RPMI7951 (cell line): ENCODE measurements around the gene FERMT3. TPM values are rescaled to one million over a fixed set of nuclear protein-coding genes. Genes with fewer than 3 reads are reported as not detected.

Experiments
- DNase-seq: peaks from one replicate; pipeline ENCODE4 v3.0.0-alpha.2; 2012; ENCODE audit warnings: low read depth
- total RNA-seq: library from RNA; depleted of rRNA; stranded (reverse); fragments of >200 nt; shearing (Covaris generic); gene quantifications from 2 replicates; pipeline ENCODE4 v1.2.3, GENCODE V29; 2014

Gene FERMT3
- total RNA-seq, 1 experiment from 2014 or later = 29.1 TPM

DNA sequence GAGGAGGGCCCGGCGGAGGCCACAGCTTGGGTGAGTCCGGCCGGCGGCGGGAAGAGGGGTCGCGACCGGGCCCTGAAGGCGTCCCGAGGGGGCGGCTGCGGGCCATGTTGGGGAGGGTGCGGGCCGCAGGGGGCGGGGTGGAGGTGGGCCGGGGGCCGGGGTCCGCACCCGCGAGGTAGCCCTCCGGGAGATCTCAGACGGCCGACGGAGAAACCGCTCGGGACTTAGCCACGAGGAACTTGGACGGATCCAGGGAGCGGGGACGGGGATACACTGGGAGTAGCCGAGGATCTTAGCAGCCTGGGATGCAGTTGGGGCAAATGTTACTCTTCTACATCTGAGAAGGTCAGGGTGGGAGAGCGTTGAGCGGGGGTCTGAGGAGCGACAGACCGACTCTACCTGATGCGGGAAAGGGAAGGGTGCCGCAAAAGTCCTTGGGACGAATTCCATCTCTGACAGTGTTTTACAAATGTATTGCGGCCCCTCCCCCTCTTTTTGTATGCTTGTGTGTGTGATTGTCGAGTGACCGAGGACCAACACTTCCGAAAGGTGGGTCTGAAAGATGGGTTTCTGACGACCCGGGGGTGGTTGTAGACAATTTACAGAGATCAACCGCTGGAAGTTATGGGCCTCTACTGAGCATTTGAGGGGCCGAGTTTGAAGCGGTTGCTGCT lies 19.9 kb upstream of the FERMT3 start:
- peak; percentile 26 for DNase-seq

DNA sequence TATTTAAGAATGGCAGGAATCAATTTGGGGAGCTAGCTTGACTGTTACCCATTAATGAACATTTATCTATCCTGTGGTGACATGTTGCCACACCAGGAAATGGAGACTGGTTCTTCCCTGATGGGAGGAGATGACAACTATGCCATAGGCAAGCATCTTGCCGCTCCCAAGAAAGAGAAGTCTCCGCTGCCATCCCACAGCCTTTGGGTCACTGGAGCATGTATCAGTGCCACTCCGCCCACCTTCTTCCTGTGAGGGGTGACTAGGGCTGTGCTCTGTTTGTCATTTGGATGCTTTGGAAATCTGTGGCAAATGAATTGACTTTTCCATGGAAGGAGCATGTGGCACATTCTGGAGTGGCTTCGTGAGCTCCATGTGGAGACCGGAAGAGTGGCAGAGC lies 14.1 kb upstream of the FERMT3 start:
- no peak for DNase-seq

GRCh38 chr11:64196626-64197025 lies 9.9 kb upstream of the FERMT3 start:
- DNase-seq = no peak

DNA sequence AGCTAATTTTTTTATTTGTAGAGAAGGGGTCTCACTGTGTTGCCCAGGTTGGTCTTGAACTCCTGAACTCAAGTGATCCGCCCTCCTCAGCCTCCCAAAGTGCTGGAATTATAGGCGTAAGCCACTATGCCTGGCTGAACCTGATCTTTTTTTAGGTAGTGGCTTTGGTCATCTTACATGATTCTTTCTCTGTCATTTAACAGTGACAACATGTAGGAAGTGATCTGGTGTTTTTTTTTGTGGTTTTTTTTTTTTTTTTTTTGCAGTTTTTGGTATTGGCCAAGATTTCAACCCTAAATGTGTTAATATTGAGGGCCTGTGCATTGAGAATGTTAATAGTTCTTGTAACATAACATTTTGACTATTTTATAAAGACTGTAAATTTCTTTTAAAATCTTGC lies 8.0 kb upstream of the FERMT3 start:
- no peak for DNase-seq

GRCh38 chr11:64201543-64201942 lies 5.0 kb upstream of the FERMT3 start:
- DNase-seq = no peak

GRCh38 chr11:64202992-64203391 lies 3.5 kb upstream of the FERMT3 start:
- DNase-seq = no peak

GRCh38 chr11:64203421-64204079 lies 3.0 kb upstream of the FERMT3 start:
- no peak for DNase-seq

GRCh38 chr11:64204080-64204440 lies 2.5 kb upstream of the FERMT3 start:
- DNase-seq = no peak

DNA sequence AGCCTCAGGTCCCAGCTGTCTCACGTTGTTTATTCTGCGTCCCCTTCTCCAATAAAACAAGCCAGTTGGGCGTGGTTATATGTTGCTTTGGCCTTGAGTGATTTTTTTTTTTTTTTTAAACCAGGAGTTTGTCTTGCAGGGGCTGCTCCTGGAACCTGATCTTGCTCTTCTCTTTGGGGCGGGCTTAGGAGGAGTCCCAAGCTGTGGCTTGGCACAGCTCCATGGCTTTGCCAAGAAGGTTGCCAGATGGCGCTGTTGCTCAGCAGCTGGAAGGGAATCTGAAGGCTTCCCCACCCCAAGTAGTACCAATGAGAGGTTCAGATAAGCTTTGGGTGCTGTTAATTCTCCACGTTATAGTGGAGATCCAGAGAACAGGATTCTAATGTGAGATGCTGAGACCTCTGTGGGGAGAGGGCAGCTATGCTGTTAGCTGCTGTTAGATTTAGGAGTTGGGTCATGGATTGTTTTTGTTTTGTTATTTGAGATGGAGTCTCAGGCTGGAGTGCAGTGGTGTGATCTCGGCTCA lies 2.0 kb upstream of the FERMT3 start:
- DNase-seq = peak; percentile 96

- DNase-seq = peak; percentile 96
Observed at GRCh38 chr11:64207256-64208085, 950 bp downstream of the FERMT3 start.

- no peak for DNase-seq
Observed at GRCh38 chr11:64208086-64208795, 1.7 kb downstream of the FERMT3 start.

- DNase-seq = no peak
Observed at GRCh38 chr11:64208796-64209562, 2.5 kb downstream of the FERMT3 start.

DNA sequence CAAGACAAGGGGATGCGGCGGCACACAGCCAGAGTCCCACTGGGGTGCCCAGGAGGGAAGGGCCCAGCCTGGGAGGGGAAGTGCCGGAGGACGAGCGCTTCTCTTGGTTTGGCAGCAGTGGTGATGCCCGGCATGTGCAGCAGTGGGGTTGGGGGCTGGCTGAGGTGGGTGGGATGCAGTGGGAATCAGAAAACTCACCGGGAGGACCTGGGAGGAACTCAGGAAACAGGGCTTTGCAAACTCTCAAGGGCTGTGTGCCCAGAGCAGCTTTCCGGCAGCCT lies 3.0 kb downstream of the FERMT3 start:
- no peak for DNase-seq

DNA sequence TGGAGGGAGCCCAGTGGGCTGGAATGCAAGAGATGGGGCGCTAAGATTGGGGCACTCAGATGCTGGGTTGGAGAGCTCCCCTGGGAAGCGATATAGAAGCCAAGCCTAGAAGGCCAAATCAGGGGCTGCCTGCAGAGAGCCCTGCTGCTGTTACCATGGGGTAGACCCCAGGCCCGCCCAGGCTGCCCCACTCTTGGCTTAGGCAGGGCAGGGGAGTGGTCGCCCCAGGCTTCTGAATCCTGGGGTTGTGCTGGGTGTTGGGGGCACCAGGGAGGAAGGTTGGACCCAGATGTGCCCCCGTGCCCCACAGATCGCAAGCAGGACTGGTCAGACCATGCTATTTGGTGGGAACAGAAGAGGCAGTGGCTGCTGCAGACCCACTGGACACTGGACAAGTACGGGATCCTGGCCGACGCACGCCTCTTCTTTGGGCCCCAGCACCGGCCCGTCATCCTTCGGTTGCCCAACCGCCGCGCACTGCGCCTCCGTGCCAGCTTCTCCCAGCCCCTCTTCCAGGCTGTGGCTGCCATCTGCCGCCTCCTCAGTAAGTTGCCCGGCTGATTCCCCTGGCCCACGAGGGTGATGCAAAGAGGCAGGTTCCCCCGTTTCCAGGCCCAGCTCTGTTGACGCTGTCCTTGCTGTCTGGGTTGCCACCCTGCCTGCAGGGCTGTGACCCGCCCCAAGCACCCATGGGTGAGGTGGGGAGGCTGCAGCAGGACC lies 3.9 kb downstream of the FERMT3 start:
- no peak for DNase-seq

DNA sequence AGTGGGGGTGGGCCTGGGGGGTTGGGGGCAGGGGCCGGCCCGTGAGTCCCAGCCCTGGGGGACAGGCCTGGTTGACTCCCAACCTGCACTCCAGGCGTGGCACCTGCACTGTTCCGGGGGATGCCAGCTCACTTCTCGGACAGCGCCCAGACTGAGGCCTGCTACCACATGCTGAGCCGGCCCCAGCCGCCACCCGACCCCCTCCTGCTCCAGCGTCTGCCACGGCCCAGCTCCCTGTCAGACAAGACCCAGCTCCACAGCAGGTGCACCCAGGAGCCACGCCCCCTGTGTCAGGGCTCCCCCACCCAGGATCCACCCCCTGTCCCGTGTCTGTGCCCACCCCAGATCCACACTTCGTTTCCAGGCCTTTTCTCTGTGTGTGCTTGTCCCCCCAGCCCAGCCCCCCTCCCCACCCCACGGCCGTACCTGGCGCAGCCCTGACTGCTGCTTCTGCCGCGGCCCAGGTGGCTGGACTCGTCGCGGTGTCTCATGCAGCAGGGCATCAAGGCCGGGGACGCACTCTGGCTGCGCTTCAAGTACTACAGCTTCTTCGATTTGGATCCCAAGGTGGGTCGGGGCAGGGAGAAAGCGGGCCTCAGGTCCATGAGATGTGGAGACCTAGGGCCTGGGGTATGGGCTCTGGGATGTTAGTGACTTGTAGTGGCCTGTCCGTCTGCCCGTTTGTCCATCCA lies 4.8 kb downstream of the FERMT3 start:
- DNase-seq = no peak

GRCh38 chr11:64216879-64217278 lies 10.4 kb downstream of the FERMT3 start:
- DNase-seq = no peak

- DNase-seq = no peak
Observed at GRCh38 chr11:64218628-64219353, 12.3 kb downstream of the FERMT3 start.

DNA sequence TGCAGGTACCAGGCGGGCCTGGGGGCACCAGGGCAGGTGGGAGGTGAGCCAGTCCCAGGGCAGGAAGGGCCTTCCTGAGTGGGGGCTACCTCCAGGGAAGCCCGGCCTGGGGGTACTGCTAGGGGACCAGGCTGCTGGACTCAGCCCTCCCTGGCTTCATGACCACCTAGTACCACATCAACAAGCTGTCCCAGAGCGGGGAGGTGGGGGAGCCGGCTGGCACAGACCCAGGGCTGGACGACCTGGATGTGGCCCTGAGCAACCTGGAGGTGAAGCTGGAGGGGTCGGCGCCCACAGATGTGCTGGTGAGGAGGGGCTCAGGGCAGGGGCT lies 12.8 kb downstream of the FERMT3 start:
- DNase-seq = no peak

DNA sequence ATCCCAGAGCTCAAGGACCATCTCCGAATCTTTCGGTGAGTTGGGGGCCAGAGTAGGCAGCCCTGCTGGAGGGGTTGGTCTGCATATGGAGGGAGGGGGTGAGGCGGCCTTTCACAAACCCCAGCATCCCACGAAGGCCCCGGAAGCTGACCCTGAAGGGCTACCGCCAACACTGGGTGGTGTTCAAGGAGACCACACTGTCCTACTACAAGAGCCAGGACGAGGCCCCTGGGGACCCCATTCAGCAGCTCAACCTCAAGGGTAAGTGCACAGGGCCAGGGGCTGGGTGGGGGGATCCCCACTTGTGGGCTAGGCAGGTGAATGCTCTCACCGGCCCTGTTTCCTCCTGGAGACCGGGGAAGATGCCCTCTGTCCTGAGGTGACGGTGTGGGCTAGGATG lies 13.2 kb downstream of the FERMT3 start:
- DNase-seq = no peak

DNA sequence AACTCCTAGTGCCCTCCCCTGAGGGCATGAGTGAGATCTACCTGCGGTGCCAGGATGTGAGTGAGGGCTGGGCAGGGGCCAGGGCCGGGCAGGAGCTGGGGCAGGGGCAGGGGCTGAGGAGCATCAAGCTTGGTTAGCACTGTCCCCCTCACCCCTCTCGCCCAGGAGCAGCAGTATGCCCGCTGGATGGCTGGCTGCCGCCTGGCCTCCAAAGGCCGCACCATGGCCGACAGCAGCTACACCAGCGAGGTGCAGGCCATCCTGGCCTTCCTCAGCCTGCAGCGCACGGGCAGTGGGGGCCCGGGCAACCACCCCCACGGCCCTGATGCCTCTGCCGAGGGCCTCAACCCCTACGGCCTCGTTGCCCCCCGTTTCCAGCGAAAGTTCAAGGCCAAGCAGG lies 13.8 kb downstream of the FERMT3 start:
- DNase-seq = no peak
